IPS-11a (cell line): ENCODE measurements around the gene ERO1A.

Experiments used
- H3K4me3 ChIP-seq: one replicate; pipeline ENCODE4 v1.5.1; 2013; ENCODE audit warnings: low read depth, low read length, control low read depth

Gene ERO1A

DNA sequence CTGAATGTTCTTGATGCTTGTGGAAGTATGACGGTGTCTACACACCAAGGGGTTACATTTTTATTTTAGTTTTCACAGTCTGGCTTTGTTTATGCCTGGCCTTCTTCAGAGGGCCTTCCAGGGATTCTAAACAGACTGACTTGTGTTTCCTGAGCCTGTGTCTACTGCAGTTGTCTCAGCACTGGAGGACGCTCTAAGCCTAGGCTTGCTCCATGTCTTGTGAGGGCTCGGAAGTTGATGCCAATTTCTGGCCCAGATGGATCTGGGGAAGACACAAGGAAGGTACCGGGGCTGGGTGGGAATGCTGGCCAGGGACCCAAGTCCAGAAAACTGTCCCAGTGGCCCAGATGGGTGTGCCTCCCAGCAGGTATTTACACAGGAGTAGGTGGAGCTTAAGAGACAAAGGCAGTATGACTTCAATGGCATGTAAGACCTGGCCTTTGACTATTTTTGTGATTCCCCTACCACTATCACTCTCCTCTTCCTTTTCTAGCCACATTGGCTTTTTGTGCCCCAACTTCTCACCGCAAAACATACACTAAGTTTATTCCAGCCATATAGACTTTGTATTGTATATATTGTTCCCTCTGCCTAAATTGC lies 85.8 kb downstream of the ERO1A start:
- H3K4me3 ChIP-seq: no peak overlapping the region

GRCh38 chr14:52607061-52607460 lies 88.3 kb downstream of the ERO1A start:
- H3K4me3 ChIP-seq: no peak overlapping the region

- no peak overlapping the region for H3K4me3 ChIP-seq
Measured at GRCh38 chr14:52602131-52602530, 93.2 kb downstream of the ERO1A start.

DNA sequence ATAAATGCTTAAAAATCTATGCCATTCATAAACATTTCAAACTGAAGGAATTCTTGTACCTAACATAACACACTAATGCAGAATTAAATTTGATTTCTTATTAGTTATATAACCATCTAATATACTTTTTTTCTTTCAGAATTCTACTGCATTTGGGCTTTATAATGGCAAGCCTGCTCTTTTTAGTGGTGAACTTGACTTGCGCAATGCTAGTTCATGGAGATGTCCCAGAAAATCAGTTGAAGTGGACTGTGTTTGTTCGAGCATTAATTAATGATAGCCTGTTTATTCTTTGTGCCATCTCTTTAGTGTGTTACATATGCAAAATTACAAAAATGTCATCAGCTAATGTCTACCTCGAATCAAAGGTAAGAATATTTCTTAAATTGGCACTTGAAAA lies 95.4 kb downstream of the ERO1A start:
- no peak overlapping the region for H3K4me3 ChIP-seq

DNA sequence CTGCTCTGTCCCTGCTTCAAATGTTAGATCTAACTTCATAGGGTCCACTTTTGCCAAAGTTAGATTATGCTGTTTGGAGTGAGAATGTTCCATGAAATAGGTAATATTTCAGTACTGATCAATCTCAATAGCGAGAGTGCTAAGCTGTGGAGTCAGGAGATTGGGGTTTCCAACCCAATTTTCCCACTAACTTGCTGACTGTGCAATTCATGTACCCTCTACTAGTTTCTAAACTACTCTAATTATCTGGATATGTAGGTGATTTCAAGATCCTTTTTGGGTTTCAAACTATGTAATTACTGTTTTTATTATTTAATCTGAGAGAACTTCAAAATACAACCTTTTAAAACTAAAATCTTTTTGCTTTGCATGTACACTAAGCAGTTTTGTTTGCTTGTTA lies 96.8 kb downstream of the ERO1A start:
- H3K4me3 ChIP-seq: no peak overlapping the region

DNA sequence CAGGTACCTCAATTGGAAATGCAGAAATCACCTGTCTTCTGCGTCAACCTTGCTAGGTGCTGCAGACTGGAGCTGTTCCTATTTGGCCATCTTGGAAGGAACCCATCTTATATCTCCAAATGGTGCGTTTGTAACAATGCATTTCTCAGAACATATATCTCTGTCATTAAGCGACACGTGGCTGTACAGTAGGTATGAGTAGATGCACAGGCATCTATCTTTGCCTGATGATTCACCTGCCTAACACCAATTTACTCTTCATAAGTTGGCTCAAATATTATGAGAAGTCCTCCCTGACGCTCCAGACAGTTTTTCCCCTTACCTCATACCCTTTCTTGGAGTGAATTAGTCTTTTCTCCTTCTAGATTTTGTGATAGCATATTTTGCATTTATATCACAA lies 98.5 kb downstream of the ERO1A start:
- H3K4me3 ChIP-seq: no peak overlapping the region

- no peak overlapping the region for H3K4me3 ChIP-seq
Measured at GRCh38 chr14:52596320-52596719, 99.0 kb downstream of the ERO1A start.

DNA sequence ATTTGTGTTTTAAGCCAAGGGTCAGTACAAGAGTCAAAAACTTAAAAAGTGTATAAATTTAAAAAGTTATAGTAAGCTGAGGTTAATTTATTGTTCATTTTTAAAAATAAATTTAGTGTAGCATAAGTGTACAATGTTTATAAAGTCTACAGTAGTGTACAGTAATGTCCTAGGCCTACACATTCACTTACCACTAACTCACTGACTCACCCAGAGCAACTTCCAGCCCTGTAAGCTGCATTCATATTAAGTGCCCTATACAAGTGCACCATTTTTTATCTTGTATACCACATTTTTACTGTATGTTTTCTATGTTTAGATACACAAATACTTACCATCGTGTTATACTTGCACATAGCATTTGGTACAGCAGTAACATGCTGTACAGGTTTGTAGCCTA lies 105.0 kb downstream of the ERO1A start:
- no peak overlapping the region for H3K4me3 ChIP-seq
